HepG2 (cell line): ENCODE data around the gene BBS4.

Experiments used
- CBX5 ChIP-seq: sonication (generic); formaldehyde crosslinking; IDR thresholded peaks from 2 replicates; pipeline ENCODE4 v1.4.0; 2020; ENCODE audit warnings: missing genetic modification reagents, borderline replicate concordance
- DNMT1 ChIP-seq: sonication (generic); formaldehyde crosslinking; IDR thresholded peaks from 2 replicates; pipeline ENCODE4 v1.5.1; 2020; ENCODE audit warnings: mild to moderate bottlenecking, missing genetic modification reagents
- EED ChIP-seq: sonication (generic); formaldehyde crosslinking; IDR thresholded peaks from 2 replicates; pipeline ENCODE4 v1.5.0; 2020; ENCODE audit warnings: mild to moderate bottlenecking, missing genetic modification reagents
- ERF ChIP-seq: IDR thresholded peaks from 2 replicates; pipeline ENCODE4 v1.6.1; 2018; ENCODE audit warnings: missing biosample characterization, missing genetic modification reagents
- RAD21 ChIP-seq: fragments of 450-650 bp; formaldehyde crosslinking; IDR thresholded peaks from 2 replicates; pipeline ENCODE4 v1.5.0; 2020; ENCODE audit warnings: mild to moderate bottlenecking
- ZNF292 ChIP-seq: sonication (generic); formaldehyde crosslinking; IDR thresholded peaks from 2 replicates; pipeline ENCODE4 v1.8.1; 2022; ENCODE audit warnings: mild to moderate bottlenecking, low read depth, missing genetic modification reagents, borderline replicate concordance
- ZNF44 ChIP-seq: sonication (generic); formaldehyde crosslinking; IDR thresholded peaks from 2 replicates; pipeline ENCODE4 v1.5.1; 2020; ENCODE audit warnings: mild to moderate bottlenecking, missing genetic modification reagents
- TF ChIP-seq, protein P1 (sequence below): sonication (generic); formaldehyde crosslinking; IDR thresholded peaks from 2 replicates; pipeline ENCODE4 v1.4.0; 2020; ENCODE audit warnings: missing genetic modification reagents
- TF ChIP-seq, protein P2 (sequence below): sonication (generic); formaldehyde crosslinking; IDR thresholded peaks from 2 replicates; pipeline ENCODE4 v1.5.0; 2020; ENCODE audit warnings: mild to moderate bottlenecking, missing genetic modification reagents, moderate library complexity
- TF ChIP-seq, protein P3 (sequence below): sonication (generic); formaldehyde crosslinking; conservative IDR thresholded peaks from 2 replicates; pipeline ENCODE4 v1.8.1; 2023; ENCODE audit warnings: missing genetic modification reagents
- TF ChIP-seq, protein P4 (sequence below): sonication (generic); formaldehyde crosslinking; IDR thresholded peaks from 2 replicates; pipeline ENCODE4 v1.8.1; 2023; ENCODE audit warnings: mild to moderate bottlenecking, missing genetic modification reagents

DNA sequence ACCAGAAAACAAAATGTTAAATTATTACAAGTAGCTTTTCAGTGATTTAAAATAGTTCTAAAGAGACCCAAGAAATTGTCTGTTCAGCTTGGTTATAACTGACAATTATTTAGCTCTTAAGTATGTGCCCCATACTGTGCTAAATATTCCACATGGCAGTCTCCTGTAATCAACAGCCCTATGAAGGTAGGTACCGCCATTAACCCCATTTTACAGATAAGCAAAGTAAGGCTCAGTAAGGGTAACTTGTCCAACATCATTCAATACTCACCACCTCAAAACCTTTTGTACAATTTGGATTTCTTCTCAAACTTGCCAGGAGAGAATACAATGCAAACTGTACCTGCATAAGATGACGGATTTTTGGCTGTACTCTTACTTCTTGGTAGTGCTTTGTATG is 63.7 kb downstream of the BBS4 start:
- TF ChIP-seq, protein P1, sequence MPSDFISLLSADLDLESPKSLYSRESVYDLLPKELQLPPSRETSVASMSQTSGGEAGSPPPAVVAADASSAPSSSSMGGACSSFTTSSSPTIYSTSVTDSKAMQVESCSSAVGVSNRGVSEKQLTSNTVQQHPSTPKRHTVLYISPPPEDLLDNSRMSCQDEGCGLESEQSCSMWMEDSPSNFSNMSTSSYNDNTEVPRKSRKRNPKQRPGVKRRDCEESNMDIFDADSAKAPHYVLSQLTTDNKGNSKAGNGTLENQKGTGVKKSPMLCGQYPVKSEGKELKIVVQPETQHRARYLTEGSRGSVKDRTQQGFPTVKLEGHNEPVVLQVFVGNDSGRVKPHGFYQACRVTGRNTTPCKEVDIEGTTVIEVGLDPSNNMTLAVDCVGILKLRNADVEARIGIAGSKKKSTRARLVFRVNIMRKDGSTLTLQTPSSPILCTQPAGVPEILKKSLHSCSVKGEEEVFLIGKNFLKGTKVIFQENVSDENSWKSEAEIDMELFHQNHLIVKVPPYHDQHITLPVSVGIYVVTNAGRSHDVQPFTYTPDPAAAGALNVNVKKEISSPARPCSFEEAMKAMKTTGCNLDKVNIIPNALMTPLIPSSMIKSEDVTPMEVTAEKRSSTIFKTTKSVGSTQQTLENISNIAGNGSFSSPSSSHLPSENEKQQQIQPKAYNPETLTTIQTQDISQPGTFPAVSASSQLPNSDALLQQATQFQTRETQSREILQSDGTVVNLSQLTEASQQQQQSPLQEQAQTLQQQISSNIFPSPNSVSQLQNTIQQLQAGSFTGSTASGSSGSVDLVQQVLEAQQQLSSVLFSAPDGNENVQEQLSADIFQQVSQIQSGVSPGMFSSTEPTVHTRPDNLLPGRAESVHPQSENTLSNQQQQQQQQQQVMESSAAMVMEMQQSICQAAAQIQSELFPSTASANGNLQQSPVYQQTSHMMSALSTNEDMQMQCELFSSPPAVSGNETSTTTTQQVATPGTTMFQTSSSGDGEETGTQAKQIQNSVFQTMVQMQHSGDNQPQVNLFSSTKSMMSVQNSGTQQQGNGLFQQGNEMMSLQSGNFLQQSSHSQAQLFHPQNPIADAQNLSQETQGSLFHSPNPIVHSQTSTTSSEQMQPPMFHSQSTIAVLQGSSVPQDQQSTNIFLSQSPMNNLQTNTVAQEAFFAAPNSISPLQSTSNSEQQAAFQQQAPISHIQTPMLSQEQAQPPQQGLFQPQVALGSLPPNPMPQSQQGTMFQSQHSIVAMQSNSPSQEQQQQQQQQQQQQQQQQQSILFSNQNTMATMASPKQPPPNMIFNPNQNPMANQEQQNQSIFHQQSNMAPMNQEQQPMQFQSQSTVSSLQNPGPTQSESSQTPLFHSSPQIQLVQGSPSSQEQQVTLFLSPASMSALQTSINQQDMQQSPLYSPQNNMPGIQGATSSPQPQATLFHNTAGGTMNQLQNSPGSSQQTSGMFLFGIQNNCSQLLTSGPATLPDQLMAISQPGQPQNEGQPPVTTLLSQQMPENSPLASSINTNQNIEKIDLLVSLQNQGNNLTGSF (CRISPR knock-in tag): no peak
- TF ChIP-seq CBX5 (CRISPR knock-in tag) (no peak), ZNF292 (CRISPR knock-in tag) (no peak), ERF (CRISPR knock-in tag) (no peak), RAD21 (no peak), EED (no peak), ZNF44 (CRISPR knock-in tag) (no peak), DNMT1 (CRISPR knock-in tag) (no peak)
- TF ChIP-seq, protein P2, sequence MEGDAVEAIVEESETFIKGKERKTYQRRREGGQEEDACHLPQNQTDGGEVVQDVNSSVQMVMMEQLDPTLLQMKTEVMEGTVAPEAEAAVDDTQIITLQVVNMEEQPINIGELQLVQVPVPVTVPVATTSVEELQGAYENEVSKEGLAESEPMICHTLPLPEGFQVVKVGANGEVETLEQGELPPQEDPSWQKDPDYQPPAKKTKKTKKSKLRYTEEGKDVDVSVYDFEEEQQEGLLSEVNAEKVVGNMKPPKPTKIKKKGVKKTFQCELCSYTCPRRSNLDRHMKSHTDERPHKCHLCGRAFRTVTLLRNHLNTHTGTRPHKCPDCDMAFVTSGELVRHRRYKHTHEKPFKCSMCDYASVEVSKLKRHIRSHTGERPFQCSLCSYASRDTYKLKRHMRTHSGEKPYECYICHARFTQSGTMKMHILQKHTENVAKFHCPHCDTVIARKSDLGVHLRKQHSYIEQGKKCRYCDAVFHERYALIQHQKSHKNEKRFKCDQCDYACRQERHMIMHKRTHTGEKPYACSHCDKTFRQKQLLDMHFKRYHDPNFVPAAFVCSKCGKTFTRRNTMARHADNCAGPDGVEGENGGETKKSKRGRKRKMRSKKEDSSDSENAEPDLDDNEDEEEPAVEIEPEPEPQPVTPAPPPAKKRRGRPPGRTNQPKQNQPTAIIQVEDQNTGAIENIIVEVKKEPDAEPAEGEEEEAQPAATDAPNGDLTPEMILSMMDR (CRISPR knock-in tag): no peak
- TF ChIP-seq, protein P3, sequence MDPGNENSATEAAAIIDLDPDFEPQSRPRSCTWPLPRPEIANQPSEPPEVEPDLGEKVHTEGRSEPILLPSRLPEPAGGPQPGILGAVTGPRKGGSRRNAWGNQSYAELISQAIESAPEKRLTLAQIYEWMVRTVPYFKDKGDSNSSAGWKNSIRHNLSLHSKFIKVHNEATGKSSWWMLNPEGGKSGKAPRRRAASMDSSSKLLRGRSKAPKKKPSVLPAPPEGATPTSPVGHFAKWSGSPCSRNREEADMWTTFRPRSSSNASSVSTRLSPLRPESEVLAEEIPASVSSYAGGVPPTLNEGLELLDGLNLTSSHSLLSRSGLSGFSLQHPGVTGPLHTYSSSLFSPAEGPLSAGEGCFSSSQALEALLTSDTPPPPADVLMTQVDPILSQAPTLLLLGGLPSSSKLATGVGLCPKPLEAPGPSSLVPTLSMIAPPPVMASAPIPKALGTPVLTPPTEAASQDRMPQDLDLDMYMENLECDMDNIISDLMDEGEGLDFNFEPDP: no peak
- TF ChIP-seq, protein P4, sequence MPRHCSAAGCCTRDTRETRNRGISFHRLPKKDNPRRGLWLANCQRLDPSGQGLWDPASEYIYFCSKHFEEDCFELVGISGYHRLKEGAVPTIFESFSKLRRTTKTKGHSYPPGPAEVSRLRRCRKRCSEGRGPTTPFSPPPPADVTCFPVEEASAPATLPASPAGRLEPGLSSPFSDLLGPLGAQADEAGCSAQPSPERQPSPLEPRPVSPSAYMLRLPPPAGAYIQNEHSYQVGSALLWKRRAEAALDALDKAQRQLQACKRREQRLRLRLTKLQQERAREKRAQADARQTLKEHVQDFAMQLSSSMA (CRISPR knock-in tag): no peak
